HL-60/S4 treated with retinoic acid at 250 ng/mL for 4 days and 3 days (cell line): ENCODE data around the gene KIF1C.

ENCODE experiments used
- in situ Hi-C: fragments of 300-500 bp; cut with MboI; formaldehyde crosslinking; loops from 2 replicates; pipeline ENCODE4 v1.7.0; 2022; ENCODE audit warnings: low sequenced_read_pairs

The KIF1C gene

GRCh38 chr17:4997302-4998026 lies at the start of gene KIF1C, which contains the start of gene INCA1:
TSS of gene KIF1C (plus strand) at chr17:4997950. CDS start at chr17:5000247, 2,297 bp downstream.
TSS of gene INCA1 (minus strand) at chr17:4997522. CDS start at chr17:4994437, 3,085 bp downstream.
- in situ Hi-C loops = no loop called here

DNA sequence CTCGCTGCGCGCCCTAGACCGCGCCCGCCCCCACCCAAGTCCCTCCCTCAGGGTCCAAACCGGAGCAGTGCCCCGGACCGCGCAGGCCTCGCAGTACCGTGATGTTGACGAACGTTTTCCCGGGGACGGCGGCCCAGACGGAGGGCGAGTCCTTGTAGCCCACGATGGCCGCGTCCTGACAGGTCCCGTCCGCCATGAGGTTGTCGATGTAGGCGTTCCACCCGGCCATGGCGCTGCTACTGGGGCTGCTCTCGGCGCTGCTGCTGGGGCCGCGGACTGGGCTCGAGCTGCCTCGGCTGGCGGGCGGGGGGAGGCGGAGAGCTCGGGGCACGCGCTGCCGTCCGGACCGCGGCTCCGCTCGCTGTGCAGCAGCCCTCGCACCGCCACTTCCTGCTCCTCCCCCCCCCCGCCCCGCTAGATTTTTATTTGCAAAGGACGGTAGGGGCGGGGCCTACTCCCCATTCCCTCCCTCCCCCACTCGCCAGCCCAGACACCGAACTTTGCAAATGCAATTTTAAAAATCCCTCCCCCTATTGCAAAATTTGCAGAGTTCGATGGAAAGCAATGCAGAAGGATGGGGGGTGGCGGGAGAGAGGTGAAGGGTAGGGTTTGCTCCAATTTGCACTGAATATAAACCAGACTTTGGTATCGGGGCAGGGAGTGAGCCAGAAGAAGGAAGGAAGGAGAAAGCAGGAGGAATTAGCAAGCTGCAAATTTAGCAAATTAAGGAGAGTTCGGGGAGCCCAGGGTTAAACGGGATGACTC lies 49.4 kb upstream of the KIF1C start, which contains the start of gene PFN1:
TSS of gene PFN1 (minus strand) at position 365 of the 765 bp plus-strand sequence. CDS start at position 229, 136 bp downstream.
- in situ Hi-C loops = no loop called here

DNA sequence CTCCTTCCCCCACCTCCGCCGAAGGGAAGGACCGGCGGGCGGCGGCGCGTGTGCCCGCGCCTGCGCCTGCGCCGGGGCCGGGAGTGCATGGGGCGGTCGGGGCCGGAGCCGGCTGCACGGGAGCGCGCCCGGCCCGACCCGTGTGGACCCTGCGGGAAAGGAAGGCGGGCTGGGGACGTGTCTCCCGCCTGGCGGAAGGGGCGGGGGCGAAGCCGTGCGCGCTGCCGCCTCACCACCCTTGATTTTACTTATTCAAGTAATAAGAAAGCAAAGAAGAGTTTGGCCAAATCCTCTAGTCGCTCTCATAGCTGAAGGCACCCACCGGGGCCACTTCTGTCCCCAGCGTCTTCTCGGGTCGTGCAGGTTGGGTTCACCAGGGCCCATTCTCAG lies 48.8 kb upstream of the KIF1C start:
- in situ Hi-C loops = no loop called here

- in situ Hi-C loops = no loop called here
Measured at GRCh38 chr17:4949321-4950074, 48.3 kb upstream of the KIF1C start.

DNA sequence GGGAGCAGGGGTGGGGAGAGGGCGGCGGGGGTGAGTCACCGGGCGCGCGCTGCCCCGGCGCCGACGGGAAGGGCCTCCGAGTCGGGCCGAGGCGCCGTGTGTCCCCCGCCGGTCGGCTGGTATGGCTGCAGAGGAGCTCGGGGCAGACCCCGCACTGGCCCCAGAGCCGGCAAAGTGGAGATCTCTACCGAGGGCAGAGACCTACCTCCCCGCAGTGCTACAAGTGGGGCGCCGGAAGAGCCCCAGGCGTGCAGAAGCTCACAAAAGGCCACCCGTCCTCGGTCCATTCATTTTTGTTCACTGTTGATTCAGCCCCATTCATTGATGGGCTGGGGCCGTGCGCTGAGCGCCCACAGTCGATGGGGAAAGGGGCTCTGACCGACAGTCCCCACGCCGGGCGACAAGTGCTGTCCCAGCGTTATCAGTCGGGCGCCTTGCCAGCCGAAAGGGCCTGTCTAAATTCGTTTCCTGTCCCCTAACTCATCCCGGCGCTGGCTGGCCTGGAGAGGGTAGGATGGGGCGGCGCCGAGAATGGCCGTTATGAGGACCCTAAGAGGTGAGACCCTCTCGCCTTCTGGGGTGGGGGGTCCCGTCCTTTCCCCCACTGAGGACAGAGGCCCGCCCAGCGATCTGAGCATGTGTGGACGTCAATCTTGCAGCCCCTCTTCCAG lies 47.5 kb upstream of the KIF1C start:
- in situ Hi-C loops = no loop called here

- in situ Hi-C loops = no loop called here
Measured at GRCh38 chr17:4950746-4951204, 47.0 kb upstream of the KIF1C start, which contains the start of gene ENO3. TSS of gene ENO3 (plus strand) at chr17:4951119. CDS start at chr17:4951830, 711 bp downstream.

DNA sequence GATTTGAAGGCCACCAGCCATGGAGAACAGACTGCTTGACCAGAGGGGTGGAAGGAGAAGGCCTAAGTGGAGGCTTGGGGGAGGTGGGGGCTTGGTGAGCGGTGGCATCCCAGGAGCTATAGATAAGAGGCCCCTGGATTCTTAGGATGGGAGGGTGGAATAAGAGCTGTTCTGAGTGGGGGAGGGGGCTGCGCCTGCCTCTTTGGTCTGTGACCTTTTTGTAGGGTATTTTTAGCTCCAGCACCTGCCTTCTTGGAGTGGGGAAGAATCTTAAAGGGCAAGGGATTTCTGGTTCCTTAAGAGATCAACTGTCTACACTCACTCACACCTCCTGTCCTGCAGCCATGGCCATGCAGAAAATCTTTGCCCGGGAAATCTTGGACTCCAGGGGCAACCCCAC lies 46.3 kb upstream of the KIF1C start:
- in situ Hi-C loops = no loop called here

- in situ Hi-C loops = no loop called here
Measured at GRCh38 chr17:4953451-4953961, 44.2 kb upstream of the KIF1C start.

- in situ Hi-C loops = no loop called here
Measured at GRCh38 chr17:4955091-4955490, 42.7 kb upstream of the KIF1C start.

- in situ Hi-C loops = no loop called here
Measured at GRCh38 chr17:4956493-4957061, 41.2 kb upstream of the KIF1C start.

DNA sequence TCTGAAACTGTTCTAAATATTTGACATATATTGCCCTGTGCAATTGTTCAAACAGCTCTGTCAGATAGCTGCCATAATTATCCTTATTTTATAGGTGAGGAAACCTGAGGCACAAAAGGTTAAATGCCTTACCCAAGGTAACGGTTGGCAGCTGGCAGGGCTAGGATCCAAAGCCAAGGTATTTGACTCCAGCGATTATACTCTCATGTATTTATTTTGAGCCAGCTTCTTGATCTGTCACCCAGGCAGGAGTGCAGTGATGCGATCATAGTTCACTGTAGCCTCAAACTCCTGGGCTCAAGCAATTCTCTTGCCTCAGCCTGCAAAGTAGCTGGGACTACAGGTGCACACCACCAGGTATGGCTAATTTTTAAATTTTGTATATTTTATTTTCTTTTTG lies 39.6 kb upstream of the KIF1C start:
- in situ Hi-C loops = no loop called here

DNA sequence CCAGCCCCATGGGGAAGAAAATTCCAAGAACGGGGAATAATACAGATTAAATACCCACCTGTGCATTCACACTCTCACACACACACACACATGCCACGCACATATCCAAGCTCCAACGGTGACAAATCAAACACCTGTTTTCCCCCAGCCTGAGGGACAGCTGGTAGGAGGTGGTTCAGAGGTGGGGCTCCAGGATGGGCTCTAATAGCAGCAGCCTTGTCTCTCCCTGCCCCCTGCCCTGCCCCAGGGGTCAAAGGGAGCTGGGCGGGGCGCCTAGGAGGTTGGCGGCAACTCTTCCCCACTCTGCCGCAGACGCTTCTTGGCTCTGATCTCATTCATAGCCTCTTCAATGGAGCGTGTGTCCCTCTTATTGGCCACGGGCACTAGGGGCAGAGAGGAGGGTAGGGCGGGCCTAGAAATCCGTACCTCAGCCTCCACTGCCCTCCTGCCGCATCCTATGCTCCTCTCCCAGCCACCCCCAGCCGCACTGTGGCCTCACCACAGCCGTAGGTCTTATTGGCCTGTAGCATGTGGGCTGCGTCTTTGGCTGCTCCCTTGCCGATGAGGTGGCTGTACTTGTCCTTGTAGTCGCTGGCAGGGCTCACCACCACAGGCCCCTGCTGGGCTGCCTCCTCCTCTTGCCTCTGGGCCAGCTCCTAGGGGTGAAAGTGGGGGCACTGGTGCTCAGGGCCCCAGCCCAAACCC lies 38.3 kb upstream of the KIF1C start:
- in situ Hi-C loops = no loop called here

DNA sequence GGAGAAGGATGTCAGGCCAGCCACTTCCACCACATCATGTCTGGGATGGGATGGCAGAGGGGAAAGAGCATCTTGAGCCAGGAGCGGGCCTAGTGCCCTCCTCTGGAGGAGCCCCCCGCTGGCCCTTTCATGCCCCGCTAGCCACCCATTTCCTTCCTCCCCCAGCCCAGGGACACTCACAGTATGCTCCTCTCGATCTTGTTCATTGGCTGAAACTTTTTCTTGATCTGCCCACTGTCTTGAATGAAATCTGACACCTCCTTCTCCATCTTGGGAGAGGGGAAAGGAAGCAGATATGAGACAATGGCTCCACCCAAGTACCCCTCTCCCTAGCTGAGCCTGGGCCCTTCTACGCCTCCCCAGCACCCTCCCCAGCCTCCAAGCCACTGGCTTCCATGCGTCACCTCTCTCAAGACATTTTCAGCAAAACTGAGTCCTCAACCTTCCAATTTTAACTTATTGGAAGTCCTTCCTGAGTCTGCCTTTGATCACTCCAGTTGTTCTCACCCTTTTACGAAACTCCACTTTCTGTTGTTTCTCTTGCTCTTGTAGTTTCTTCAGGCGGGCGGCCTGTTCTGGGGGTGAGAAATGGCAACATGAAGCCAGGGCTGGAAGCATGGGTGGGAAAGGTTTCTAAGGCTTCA lies 37.3 kb upstream of the KIF1C start:
- in situ Hi-C loops = no loop called here

DNA sequence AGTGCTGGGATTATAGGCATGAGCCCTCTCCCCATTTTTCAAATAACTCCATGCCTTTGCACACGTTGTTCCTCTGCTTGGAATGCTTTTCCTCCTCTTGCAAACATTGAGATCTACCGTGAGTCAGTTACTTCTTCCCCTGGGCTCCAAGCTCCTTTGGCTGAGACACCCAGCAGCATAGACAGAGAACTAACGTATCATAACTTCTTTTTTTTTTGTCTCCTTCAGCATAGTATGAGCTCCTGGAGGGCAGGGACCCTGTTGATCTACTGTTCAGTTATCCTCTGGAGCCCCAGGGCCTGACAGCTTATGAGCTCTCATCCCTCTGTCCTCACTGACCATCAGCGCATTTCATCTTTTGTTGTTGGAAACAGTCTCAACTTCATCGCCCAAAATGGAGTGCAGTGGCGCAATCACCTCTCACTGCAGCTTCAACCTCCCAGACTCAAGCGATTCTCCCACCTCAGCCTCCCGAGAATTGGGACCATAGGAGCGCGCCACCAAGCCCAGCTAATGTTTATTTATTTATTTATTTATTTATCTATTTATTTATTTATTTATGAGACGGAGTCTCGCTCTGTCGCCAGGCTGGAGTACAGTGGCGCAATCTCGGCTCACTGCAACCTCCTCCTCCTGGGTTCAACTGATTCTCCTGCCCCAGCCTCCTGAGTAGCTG lies 32.3 kb upstream of the KIF1C start:
- in situ Hi-C loops = no loop called here

DNA sequence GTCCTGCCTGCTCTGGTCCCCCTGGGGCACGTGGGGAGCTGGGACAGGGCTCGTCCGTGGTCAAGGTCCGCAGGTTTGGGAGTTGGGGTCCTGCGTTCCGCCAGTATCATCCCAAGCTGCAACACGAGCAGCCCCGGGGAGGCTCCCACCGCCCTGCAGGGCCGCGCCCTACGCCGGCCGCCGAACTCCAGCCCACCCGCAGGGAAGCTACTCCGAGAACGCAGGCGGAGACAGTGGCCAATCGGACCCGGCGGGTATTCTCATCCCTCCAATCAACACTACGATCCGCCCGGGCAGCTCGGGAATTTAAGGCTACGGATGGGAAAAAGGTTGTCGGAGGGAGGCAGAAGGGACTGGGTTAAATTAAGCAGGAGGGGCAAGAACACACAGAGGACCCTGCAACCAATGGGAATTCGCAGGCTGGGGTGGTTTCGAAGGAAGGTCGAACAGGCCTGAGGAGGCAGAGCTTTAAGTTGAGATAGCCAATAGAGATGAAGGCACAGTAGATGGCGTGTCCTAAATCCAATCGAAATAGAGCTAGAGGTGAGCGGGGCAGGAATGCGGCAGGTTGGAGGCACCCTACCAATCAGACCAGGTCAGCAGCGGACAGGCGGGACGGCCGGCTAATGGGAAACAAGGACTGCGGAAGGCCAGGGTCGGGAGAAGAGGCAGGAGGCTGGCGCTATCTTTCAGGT lies 30.8 kb upstream of the KIF1C start:
- in situ Hi-C loops = no loop called here

GRCh38 chr17:4967539-4968485 lies 29.9 kb upstream of the KIF1C start, which contains the start of gene SPAG7:
TSS of gene SPAG7 (minus strand) at chr17:4967817. CDS start at chr17:4967804, 13 bp downstream.
- in situ Hi-C loops = no loop called here
